MM.1S (cell line): ENCODE results near the gene SLITRK6.

Experiments used
- DNase-seq: peaks from one replicate; pipeline ENCODE4 v3.0.0-alpha.2; 2015
- H2AFZ ChIP-seq: fragments of 300-600 bp; sonication (generic); 2 replicates; pipeline ENCODE4 v1.6.0; 2016; ENCODE audit warnings: antibody characterized with exemption, low read length
- H3F3A ChIP-seq: fragments of 300-600 bp; sonication (generic); 2 replicates; pipeline ENCODE4 v1.6.1; 2016; ENCODE audit warnings: mild to moderate bottlenecking, antibody characterized with exemption, low read length, moderate library complexity, mixed read lengths; ENCODE audit not compliant: insufficient read depth
- H3K27ac ChIP-seq: fragments of 300-600 bp; sonication (generic); 2 replicates; pipeline ENCODE4 v1.5.1; 2016; ENCODE audit warnings: mild to moderate bottlenecking, low read length
- H3K27me3 ChIP-seq: fragments of 300-600 bp; sonication (generic); replicated peaks from 2 replicates; pipeline ENCODE4 v1.6.0; 2016; ENCODE audit warnings: low read length; ENCODE audit not compliant: insufficient read depth
- H3K36me3 ChIP-seq: fragments of 300-600 bp; sonication (generic); replicated peaks from 2 replicates; pipeline ENCODE4 v1.6.1; 2016; ENCODE audit warnings: mild to moderate bottlenecking, low read length, mixed read lengths; ENCODE audit not compliant: insufficient read depth
- H3K4me1 ChIP-seq: fragments of 300-600 bp; sonication (generic); 2 replicates; pipeline ENCODE4 v1.6.1; 2016; ENCODE audit warnings: low read length, mixed read lengths
- H3K4me2 ChIP-seq: fragments of 300-600 bp; sonication (generic); 2 replicates; pipeline ENCODE4 v1.6.0; 2016; ENCODE audit warnings: low read depth, low read length
- H3K4me3 ChIP-seq: fragments of 300-600 bp; sonication (generic); 2 replicates; pipeline ENCODE4 v1.5.1; 2016; ENCODE audit warnings: low read length, mixed read lengths
- H3K79me2 ChIP-seq: fragments of 300-600 bp; sonication (generic); 2 replicates; pipeline ENCODE4 v1.6.1; 2016; ENCODE audit warnings: mixed run types, low read length, mixed read lengths
- H3K9ac ChIP-seq: fragments of 300-600 bp; sonication (generic); 2 replicates; pipeline ENCODE4 v1.6.1; 2016; ENCODE audit warnings: low read length, mixed read lengths
- H3K9me2 ChIP-seq: fragments of 300-600 bp; sonication (generic); replicated peaks from 2 replicates; pipeline ENCODE4 v1.6.1; 2016; ENCODE audit warnings: mild to moderate bottlenecking, low read length, mixed read lengths; ENCODE audit not compliant: insufficient read depth
- H3K9me3 ChIP-seq: fragments of 300-600 bp; sonication (generic); replicated peaks from 2 replicates; pipeline ENCODE4 v1.6.1; 2016; ENCODE audit warnings: mild to moderate bottlenecking, low read length, mixed read lengths; ENCODE audit not compliant: insufficient read depth
- H4K20me1 ChIP-seq: fragments of 300-600 bp; sonication (generic); 2 replicates; pipeline ENCODE4 v1.6.1; 2016; ENCODE audit warnings: mild to moderate bottlenecking, low read length, moderate library complexity, mixed read lengths; ENCODE audit not compliant: insufficient read depth
- EZH2 ChIP-seq: fragments of 300-600 bp; sonication (generic); optimal IDR thresholded peaks from 2 replicates; pipeline ENCODE3; 2017; ENCODE audit warnings: low read depth, mild to moderate bottlenecking, antibody characterized with exemption, low read length, mixed read lengths
- EZH2phosphoT487 ChIP-seq: fragments of 300-600 bp; sonication (generic); IDR thresholded peaks from 2 replicates; pipeline ENCODE4 v1.6.1; 2018; ENCODE audit warnings: antibody characterized with exemption, low read length
- TF ChIP-seq, protein P1 (sequence below): fragments of 300-600 bp; sonication (generic); IDR thresholded peaks from 2 replicates; pipeline ENCODE4 v1.5.1; 2016; ENCODE audit warnings: antibody characterized with exemption, low read length, mixed read lengths

SLITRK6 gene

DNA sequence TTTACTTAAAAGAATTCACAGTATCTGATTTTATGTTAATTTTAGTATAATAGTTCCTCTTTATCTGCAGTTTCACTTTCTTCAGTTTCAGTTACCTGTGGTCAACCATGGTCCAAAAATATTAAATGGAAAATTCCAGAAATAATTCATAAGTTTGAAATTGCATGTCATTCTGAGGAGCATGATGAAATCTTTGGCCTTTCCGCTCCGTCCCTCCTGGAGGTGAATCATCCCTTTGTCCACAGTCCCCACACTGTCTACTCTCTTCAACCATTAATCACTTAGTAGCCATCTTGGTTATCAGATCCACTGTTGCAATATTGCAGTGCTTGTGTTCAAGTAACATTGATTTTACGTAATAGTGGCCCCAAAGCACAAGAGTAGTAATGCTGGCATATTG lies 26.9 kb downstream of the SLITRK6 start:
- no peaks in the 10 kb centered on the region for H4K20me1 ChIP-seq
- no peaks in the 10 kb centered on the region for H3K27me3 ChIP-seq
- no peaks in the 10 kb centered on the region for H3K79me2 ChIP-seq
- no peak overlapping the region for H3K27ac ChIP-seq
- H3K9me3 ChIP-seq = no peaks in the 10 kb centered on the region
- H2AFZ ChIP-seq = no peak overlapping the region
- H3K36me3 ChIP-seq = no peaks in the 10 kb centered on the region
- no peak overlapping the region for H3K9ac ChIP-seq
- H3K4me1 ChIP-seq = peaks cover 10% of the 10 kb centered on the region; the same call in 1 of the 2 replicates
- DNase-seq = no peak
- H3K4me2 ChIP-seq = no peak overlapping the region
- H3K9me2 ChIP-seq = no peaks in the 10 kb centered on the region
- H3F3A ChIP-seq = no peaks in the 10 kb centered on the region
- no peak overlapping the region for H3K4me3 ChIP-seq
- TF ChIP-seq EZH2 (no peak), EZH2phosphoT487 (no peak)
- TF ChIP-seq, protein P1, sequence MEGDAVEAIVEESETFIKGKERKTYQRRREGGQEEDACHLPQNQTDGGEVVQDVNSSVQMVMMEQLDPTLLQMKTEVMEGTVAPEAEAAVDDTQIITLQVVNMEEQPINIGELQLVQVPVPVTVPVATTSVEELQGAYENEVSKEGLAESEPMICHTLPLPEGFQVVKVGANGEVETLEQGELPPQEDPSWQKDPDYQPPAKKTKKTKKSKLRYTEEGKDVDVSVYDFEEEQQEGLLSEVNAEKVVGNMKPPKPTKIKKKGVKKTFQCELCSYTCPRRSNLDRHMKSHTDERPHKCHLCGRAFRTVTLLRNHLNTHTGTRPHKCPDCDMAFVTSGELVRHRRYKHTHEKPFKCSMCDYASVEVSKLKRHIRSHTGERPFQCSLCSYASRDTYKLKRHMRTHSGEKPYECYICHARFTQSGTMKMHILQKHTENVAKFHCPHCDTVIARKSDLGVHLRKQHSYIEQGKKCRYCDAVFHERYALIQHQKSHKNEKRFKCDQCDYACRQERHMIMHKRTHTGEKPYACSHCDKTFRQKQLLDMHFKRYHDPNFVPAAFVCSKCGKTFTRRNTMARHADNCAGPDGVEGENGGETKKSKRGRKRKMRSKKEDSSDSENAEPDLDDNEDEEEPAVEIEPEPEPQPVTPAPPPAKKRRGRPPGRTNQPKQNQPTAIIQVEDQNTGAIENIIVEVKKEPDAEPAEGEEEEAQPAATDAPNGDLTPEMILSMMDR = no peak

DNA sequence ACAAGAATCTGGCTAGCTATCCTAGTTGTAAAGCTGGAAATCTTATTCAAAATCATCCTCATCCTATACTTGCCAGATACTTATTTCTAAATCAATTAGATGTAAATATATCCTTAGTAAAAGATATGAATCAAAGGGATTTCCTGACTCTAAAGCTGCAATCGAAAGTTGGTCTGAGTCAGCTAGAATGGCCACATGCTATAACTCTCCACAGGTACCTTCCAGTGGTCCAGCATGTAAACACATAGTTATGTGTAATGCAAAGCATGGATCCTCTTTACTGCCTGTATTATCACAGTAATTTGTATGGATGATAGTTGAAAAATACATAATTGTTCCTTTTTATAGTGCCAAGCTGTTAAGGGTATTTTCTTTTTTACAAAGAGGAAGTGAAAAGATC lies 27.4 kb downstream of the SLITRK6 start:
- Histone ChIP-seq H2AFZ (no peak overlapping the region), H3K9ac (no peak overlapping the region), H3K9me3 (no peaks in the 10 kb centered on the region), H4K20me1 (no peaks in the 10 kb centered on the region), H3K79me2 (no peaks in the 10 kb centered on the region), H3K27me3 (no peaks in the 10 kb centered on the region), H3K4me2 (no peak overlapping the region), H3F3A (no peaks in the 10 kb centered on the region), H3K9me2 (no peaks in the 10 kb centered on the region), H3K4me3 (no peak overlapping the region), H3K4me1 (peaks cover 10% of the 10 kb centered on the region; the same call in 1 of the 2 replicates), H3K36me3 (no peaks in the 10 kb centered on the region), H3K27ac (no peak overlapping the region)
- TF ChIP-seq EZH2phosphoT487 = no peak
- TF ChIP-seq, protein P1 = no peak
- TF ChIP-seq EZH2 = no peak
- DNase-seq = no peak

DNA sequence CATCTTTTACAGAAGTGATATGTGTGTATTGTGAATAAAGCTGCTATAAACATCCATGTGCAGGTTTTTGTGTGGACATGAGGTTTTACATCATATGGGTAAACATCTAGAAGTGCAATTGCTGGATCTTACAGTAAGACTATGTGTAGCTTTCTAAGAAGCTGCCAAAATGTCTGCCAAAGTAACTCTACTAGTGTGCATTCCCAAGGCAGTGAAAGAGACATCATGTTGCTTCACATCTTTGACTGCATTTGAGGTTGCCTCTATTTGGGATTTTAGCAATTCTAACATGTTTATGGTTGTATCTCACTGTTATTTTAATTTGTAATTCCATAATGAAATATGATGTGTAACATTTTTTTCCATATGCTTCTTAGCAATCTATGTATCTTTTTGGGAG lies 30.3 kb downstream of the SLITRK6 start:
- TF ChIP-seq, protein P1 = no peak
- no peak for TF ChIP-seq EZH2
- no peak for TF ChIP-seq EZH2phosphoT487

More for the DNA sequence above, 30.3 kb downstream of the SLITRK6 start:
- no peaks in the 10 kb centered on the region for H4K20me1 ChIP-seq
- H3K27me3 ChIP-seq = no peaks in the 10 kb centered on the region
- H3K9me3 ChIP-seq = no peaks in the 10 kb centered on the region
- no peaks in the 10 kb centered on the region for H3F3A ChIP-seq
- H2AFZ ChIP-seq = no peak overlapping the region
- no peak for DNase-seq
- no peak overlapping the region for H3K4me3 ChIP-seq
- no peaks in the 10 kb centered on the region for H3K79me2 ChIP-seq
- no peaks in the 10 kb centered on the region for H3K36me3 ChIP-seq
- no peak overlapping the region for H3K9ac ChIP-seq
- H3K9me2 ChIP-seq = no peaks in the 10 kb centered on the region
- no peak overlapping the region for H3K4me2 ChIP-seq
- peaks cover 10% of the 10 kb centered on the region; the same call in 1 of the 2 replicates for H3K4me1 ChIP-seq
- H3K27ac ChIP-seq = no peak overlapping the region
